GM08714 (cell line): ENCODE results near the gene EIF5AL1.
"Not testable (repeated sequence)": the region's sequence is repeated elsewhere in the genome, so short reads cannot be mapped to it uniquely, and the experiment has no call there.

ENCODE experiments used
- H3K4me3 ChIP-seq: fragments of 200-500 bp; sonication (Bioruptor generic); 2 replicates; pipeline ENCODE4 v1.5.1; 2014; ENCODE audit warnings: mild to moderate bottlenecking, low read length, inconsistent platforms
- ZNF274 ChIP-seq: IDR thresholded peaks from 2 replicates; pipeline ENCODE4 v1.6.1; 2012; ENCODE audit warnings: mild to moderate bottlenecking, low read depth, low read length

EIF5AL1 gene

GRCh38 chr10:79528261-79528660 is 15.9 kb downstream of the EIF5AL1 start:
- H3K4me3 ChIP-seq: not testable (repeated sequence)

GRCh38 chr10:79533142-79533902 is 21.0 kb downstream of the EIF5AL1 start:
- H3K4me3 ChIP-seq: not testable (repeated sequence)

- H3K4me3 ChIP-seq: not testable (repeated sequence)
Measured at GRCh38 chr10:79533903-79534175, 21.5 kb downstream of the EIF5AL1 start.

GRCh38 chr10:79538311-79538710 is 26.0 kb downstream of the EIF5AL1 start:
- H3K4me3 ChIP-seq: not testable (repeated sequence)

GRCh38 chr10:79540930-79541329 is 28.6 kb downstream of the EIF5AL1 start:
- not testable (repeated sequence) for H3K4me3 ChIP-seq

GRCh38 chr10:79542626-79543025 is 30.3 kb downstream of the EIF5AL1 start:
- no peak overlapping the region for H3K4me3 ChIP-seq
- TF ChIP-seq ZNF274: no peak

- H3K4me3 ChIP-seq: not testable (repeated sequence)
Measured at GRCh38 chr10:79544408-79544807, 32.1 kb downstream of the EIF5AL1 start.

- H3K4me3 ChIP-seq: not testable (repeated sequence)
Measured at GRCh38 chr10:79544926-79545659, 32.8 kb downstream of the EIF5AL1 start.

GRCh38 chr10:79547128-79547527 is 34.8 kb downstream of the EIF5AL1 start:
- H3K4me3 ChIP-seq: not testable (repeated sequence)

GRCh38 chr10:79547973-79548372 is 35.6 kb downstream of the EIF5AL1 start:
- no peak for TF ChIP-seq ZNF274
- H3K4me3 ChIP-seq: no peak overlapping the region

- no peak for TF ChIP-seq ZNF274
- H3K4me3 ChIP-seq: no peak overlapping the region
Measured at GRCh38 chr10:79552143-79552542, 39.8 kb downstream of the EIF5AL1 start.

GRCh38 chr10:79555354-79556309 is 43.3 kb downstream of the EIF5AL1 start:
- TF ChIP-seq ZNF274: no peak

GRCh38 chr10:79556961-79557360 is 44.6 kb downstream of the EIF5AL1 start:
- not testable (repeated sequence) for H3K4me3 ChIP-seq

More at GRCh38 chr10:79555354-79556309, 43.3 kb downstream of the EIF5AL1 start:
- no peak overlapping the region for H3K4me3 ChIP-seq

- H3K4me3 ChIP-seq: no peak overlapping the region
- TF ChIP-seq ZNF274: no peak
Measured at GRCh38 chr10:79559726-79560125, 47.4 kb downstream of the EIF5AL1 start.

- TF ChIP-seq ZNF274: no peak
Measured at GRCh38 chr10:79560160-79560709, 47.9 kb downstream of the EIF5AL1 start, which contains the start of gene SFTPA2. SFTPA2 (minus strand) TSS chr10:79560407; CDS start chr10:79559483, 924 bp downstream.

More at GRCh38 chr10:79560160-79560709, 47.9 kb downstream of the EIF5AL1 start, which contains the start of gene SFTPA2:
- H3K4me3 ChIP-seq: no peak within 1 kb of the TSS
